ACC112 (cell line): ENCODE measurements around the gene PREX1.

Experiments
- H2AFZ ChIP-seq: fragments of 200-600 bp; sonication (generic); one replicate; pipeline ENCODE4 v1.6.0; 2017; ENCODE audit warnings: antibody characterized with exemption, low read length; ENCODE audit not compliant: unreplicated experiment
- H3K27ac ChIP-seq: fragments of 200-600 bp; sonication (generic); 2 replicates; pipeline ENCODE4 v1.5.1; 2014; ENCODE audit warnings: low read depth, mild to moderate bottlenecking, antibody characterized with exemption, low read length, moderate library complexity
- H3K27me3 ChIP-seq: fragments of 200-600 bp; sonication (generic); 2 replicates; pipeline ENCODE4 v1.6.1; 2014; ENCODE audit warnings: mild to moderate bottlenecking, antibody characterized with exemption, low read length, moderate library complexity, mixed read lengths; ENCODE audit not compliant: insufficient read depth
- H3K36me3 ChIP-seq: fragments of 200-600 bp; sonication (generic); 2 replicates; pipeline ENCODE4 v1.6.1; 2016; ENCODE audit warnings: mild to moderate bottlenecking, antibody characterized with exemption, low read length, moderate library complexity, mixed read lengths; ENCODE audit not compliant: insufficient read depth
- H3K4me1 ChIP-seq: fragments of 200-600 bp; sonication (generic); one replicate; pipeline ENCODE4 v1.6.1; 2016; ENCODE audit warnings: low read length, mixed read lengths; ENCODE audit not compliant: insufficient read depth, unreplicated experiment, control insufficient read depth
- H3K4me3 ChIP-seq: fragments of 200-600 bp; sonication (generic); 2 replicates; pipeline ENCODE4 v1.5.1; 2014; ENCODE audit warnings: mild to moderate bottlenecking, low read depth, low read length
- H3K79me2 ChIP-seq: fragments of 200-600 bp; sonication (generic); one replicate; pipeline ENCODE4 v1.6.0; 2016; ENCODE audit warnings: low read length; ENCODE audit not compliant: control insufficient read depth, unreplicated experiment, insufficient read depth

The PREX1 gene

DNA sequence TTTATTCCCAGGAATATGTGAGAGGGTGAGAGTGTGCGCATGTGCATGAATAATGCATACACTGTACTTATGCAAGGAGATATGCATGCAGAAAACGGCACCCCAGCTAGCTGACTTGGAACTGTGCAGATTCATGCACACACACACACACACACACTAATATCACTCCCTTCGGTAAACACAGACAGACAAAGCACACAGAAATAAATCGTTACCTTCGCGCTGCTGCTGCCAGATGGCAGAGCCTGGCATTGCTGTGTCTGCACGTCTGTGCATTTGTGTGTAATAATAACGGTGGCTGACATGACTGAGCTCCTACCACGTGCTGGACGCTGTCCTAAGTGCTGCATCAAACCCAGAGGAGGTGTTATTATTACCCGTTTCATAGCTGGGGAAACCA, 36.8 kb downstream of the PREX1 start:
- Histone ChIP-seq H3K79me2 (peaks cover 3% of the 10 kb centered on the region), H3K36me3 (no peaks in the 10 kb centered on the region), H3K4me1 (peaks cover 30% of the 10 kb centered on the region), H3K27me3 (0 out of 2 replicates have a peak, but pooled peaks cover 4% of the 10 kb centered on the region), H2AFZ (no peak overlapping the region), H3K4me3 (peak overlapping the region; percentile 38; the same call in 1 of the 2 replicates), H3K27ac (no peak overlapping the region)

DNA sequence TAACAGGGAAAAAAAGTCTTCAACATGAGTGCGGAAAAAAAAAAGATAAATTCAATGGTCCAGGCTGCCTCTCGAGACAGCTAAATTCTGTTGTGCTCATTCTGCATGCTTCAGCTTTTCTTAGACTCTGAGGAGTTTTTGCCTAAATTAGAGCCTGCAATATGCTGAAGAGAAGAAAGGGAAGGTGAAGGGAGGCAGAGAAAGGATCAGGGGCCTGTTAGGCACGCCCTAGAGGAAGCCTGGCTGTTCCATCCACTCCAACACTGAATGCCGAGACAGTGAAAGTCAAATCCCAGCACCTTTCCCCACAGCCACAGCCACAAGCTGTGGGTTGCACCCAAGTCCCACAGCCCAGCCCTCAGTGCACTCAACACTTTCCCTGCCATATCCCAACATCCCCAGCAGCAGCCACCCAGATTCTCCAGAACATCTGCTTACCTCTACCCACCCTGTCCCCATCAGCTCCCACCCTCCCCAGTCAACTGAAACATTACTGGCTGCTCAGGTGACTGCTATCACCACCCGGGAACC, 37.3 kb downstream of the PREX1 start:
- H3K79me2 ChIP-seq, result peaks cover 3% of the 10 kb centered on the region

DNA sequence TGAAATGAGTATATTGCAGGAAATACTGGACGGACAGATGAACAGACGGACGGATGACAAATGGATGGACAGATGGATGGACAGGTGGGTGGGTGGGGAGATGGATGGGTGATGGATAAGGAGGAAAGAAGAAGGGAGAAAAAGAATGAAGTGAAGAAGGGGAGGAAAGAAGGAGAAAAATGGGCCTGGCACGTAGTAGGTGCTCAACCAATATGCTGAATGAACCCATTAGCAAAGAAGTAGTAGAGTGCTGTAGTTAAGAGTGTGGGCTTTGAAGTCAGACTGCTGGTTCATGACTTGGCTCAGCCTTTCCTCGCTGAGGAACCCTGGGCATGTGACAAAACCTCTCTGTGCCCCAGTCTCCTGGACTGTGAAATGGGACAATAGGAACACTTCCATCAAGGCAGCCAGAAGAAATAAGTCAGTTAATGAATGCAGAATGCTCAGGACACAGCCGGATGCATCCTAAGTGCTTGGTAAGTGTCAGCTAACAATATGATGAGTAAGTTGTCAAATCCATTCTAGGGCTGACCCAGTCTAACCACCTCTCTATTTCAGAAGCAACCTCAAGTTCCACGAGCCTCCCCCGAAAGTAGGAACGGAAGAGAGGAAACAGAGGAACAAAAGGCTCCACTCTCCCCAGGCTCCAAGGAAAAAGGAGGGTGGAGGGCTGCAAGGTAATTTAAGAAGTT, 37.9 kb downstream of the PREX1 start:
- Histone ChIP-seq H3K27me3 (0 out of 2 replicates have a peak, but pooled peaks cover 4% of the 10 kb centered on the region), H3K27ac (no peak overlapping the region)

More for the DNA sequence above, 37.3 kb downstream of the PREX1 start:
- Histone ChIP-seq H3K36me3 (no peaks in the 10 kb centered on the region), H3K27me3 (0 out of 2 replicates have a peak, but pooled peaks cover 4% of the 10 kb centered on the region), H2AFZ (no peak overlapping the region), H3K4me1 (peaks cover 30% of the 10 kb centered on the region), H3K4me3 (no peak overlapping the region), H3K27ac (no peak overlapping the region)

DNA sequence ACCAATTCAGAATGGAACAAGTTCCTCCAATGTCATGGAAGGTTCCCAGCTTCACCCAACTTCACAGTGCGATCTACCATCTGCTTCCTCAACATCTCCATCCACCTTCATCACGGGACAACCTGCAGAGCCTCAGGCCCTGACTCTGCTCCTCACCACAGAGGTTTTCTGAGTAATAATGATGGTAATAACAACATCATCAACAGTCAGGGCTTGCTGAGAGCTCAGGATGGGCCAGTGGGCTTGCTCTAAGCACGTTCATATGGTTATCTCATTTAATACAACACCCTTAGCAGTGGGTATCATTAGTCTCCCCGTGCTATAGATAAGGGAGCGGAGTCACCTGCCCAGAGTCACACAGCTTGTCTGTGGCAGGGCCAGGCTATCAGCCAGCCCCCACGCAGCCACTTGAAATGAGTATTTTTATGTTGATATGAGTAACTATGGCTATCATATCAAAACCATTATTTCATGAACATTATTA, 38.6 kb downstream of the PREX1 start:
- H2AFZ ChIP-seq, result no peak overlapping the region
- 0 out of 2 replicates have a peak, but pooled peaks cover 4% of the 10 kb centered on the region for H3K27me3 ChIP-seq
- no peak overlapping the region for H3K27ac ChIP-seq
- H3K4me3 ChIP-seq, result no peak overlapping the region
- peaks cover 29% of the 10 kb centered on the region for H3K4me1 ChIP-seq
- H3K79me2 ChIP-seq, result peaks cover 3% of the 10 kb centered on the region
- no peaks in the 10 kb centered on the region for H3K36me3 ChIP-seq

More for the DNA sequence above, 37.9 kb downstream of the PREX1 start:
- no peak overlapping the region for H3K4me3 ChIP-seq
- H3K36me3 ChIP-seq, result no peaks in the 10 kb centered on the region
- peaks cover 3% of the 10 kb centered on the region for H3K79me2 ChIP-seq
- H2AFZ ChIP-seq, result no peak overlapping the region
- peaks cover 30% of the 10 kb centered on the region for H3K4me1 ChIP-seq

DNA sequence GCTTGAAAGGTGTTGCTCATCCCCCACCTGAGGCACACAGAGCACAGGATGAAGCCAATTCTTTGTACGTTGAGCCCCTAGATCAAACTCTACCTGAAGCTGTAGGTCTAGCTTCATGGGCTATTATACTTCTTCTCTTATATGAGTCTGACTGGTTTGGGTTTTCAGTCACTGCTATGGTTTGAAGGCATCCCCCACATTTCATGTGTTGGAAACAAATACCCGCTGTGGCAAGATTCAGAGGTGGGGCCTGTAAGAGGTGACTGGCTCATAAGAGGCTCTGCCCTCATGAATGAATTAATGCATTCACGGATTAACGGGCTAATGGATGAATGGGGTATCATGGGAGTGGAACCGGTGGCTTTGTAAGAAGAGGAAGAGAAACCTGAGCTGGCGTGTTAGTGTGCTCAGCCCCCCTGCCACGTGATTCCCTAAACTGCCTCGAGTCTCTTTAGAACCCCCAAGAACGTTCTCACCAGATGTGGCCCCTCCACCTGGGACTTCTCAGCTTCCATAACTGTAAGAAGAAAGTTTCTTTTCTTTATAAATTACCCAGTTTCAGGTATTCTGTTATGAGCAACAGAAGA, 39.2 kb downstream of the PREX1 start:
- Histone ChIP-seq H3K27me3 (0 out of 2 replicates have a peak, but pooled peaks cover 4% of the 10 kb centered on the region), H3K27ac (no peak overlapping the region), H3K36me3 (no peaks in the 10 kb centered on the region), H3K79me2 (peaks cover 3% of the 10 kb centered on the region), H3K4me3 (no peak overlapping the region), H3K4me1 (peaks cover 24% of the 10 kb centered on the region), H2AFZ (no peak overlapping the region)

DNA sequence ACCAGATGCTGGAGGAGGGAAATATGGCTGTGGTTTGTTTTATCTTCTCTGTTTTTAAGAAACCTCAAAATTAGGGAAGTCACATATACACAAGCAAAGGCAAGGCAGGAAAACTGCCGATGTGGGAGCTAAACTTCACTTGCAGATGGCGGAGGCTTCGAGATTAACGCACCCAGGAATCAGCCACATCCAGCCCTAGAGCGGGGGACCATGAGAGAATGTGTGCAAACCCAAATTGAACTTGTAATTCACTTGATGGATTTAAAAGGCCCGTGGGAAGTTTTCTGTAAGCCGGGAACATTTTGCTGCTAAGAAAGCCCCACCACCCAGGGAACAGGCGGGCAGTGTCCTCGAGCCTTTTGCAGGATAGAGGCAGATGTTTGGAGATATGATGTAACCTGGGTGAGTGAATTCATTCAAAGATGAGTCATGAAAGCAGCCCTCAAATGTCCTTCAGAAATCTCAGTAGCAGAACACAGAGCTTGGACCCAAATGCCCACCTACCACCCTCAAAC, 39.9 kb downstream of the PREX1 start:
- Histone ChIP-seq H3K36me3 (no peaks in the 10 kb centered on the region), H3K27me3 (0 out of 2 replicates have a peak, but pooled peaks cover 4% of the 10 kb centered on the region), H3K4me3 (no peak overlapping the region), H3K4me1 (peaks cover 24% of the 10 kb centered on the region), H2AFZ (no peak overlapping the region), H3K27ac (no peak overlapping the region), H3K79me2 (peaks cover 3% of the 10 kb centered on the region)

DNA sequence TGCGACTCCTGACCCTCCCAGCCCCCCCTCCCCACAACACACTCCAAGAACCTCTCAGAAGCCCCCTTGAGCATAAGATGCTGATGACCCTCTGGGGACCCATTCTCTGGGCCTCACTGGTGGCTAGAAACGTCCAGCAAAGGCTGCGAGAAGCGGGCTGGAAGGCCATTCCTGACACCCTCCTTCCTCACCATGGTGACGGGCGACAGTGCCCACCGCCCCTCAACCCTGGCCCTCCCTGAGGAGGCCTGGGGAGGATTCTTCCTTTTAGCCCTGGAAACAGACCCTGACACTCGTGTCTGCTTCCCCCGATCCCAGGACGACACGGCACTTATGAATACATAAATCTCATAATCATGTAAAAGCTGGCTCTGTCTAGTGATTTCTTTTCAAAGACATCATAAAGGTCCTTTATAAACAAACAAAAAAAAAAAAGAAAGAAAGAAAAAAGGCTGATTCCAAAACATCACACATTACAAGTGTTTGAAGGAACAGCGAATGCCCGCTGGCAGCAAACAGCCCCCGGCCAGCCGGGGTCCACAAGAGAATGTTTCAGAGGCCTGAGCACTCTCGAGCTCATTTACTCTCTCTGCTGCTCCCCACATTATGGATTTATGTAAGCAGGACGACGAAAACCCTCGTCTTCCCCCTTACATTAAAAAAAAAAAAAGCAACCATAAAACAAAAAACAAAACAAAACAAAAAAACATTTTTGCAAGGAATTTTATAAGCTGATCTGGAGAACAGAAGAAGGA, 40.7 kb downstream of the PREX1 start:
- Histone ChIP-seq H3K4me3 (no peak overlapping the region), H3K4me1 (peaks cover 24% of the 10 kb centered on the region), H3K36me3 (no peaks in the 10 kb centered on the region)

DNA sequence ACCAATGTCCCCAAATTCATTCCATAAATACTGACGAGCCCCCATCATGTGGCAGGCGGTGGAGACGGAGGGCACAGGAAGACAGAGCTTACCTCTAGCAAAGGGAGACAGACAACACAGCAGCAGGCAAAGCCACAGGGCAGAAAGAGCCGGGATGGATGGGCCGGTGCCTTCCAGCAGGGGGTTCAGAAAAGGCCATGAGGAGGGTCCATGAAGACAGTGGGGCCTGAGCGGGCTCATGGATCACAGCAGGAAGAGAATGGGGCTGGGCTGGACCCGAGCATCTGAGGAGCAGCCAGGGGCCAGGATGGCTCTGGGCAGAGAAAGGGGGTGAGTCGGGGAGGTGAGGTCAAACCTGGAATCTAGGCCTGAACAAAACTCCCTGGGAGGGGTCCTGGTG, 42.0 kb downstream of the PREX1 start:
- Histone ChIP-seq H3K4me3 (no peak overlapping the region), H3K4me1 (peaks cover 12% of the 10 kb centered on the region), H3K27ac (no peak overlapping the region), H3K79me2 (no peaks in the 10 kb centered on the region), H2AFZ (no peak overlapping the region), H3K27me3 (0 out of 2 replicates have a peak, but pooled peaks cover 4% of the 10 kb centered on the region), H3K36me3 (no peaks in the 10 kb centered on the region)

More for the DNA sequence above, 40.7 kb downstream of the PREX1 start:
- H2AFZ ChIP-seq, result no peak overlapping the region
- H3K79me2 ChIP-seq, result peaks cover 3% of the 10 kb centered on the region
- H3K27ac ChIP-seq, result no peak overlapping the region
- 0 out of 2 replicates have a peak, but pooled peaks cover 4% of the 10 kb centered on the region for H3K27me3 ChIP-seq

DNA sequence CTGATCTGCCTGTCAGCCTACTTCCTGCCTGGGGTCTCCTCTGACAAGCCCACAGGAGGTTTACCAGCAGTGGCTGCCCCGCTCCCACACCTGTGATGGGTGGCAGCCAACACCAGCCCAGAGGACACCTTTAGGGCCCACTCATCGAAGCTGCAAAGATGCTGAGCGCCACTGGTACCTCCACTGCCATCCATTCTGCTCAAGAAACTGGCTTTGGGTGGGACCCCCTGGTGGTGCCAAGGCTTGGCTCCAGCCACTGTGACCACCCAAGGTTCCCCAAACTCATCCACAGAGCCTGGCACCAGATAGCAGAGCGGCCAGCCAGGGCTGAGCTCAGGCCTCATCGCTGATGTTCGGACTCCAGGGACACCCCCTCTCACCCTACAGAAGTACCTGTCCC, 42.5 kb downstream of the PREX1 start:
- Histone ChIP-seq H3K27me3 (0 out of 2 replicates have a peak, but pooled peaks cover 4% of the 10 kb centered on the region), H3K4me3 (no peak overlapping the region), H3K4me1 (peaks cover 11% of the 10 kb centered on the region), H3K79me2 (no peaks in the 10 kb centered on the region), H3K27ac (no peak overlapping the region), H2AFZ (no peak overlapping the region), H3K36me3 (no peaks in the 10 kb centered on the region)

DNA sequence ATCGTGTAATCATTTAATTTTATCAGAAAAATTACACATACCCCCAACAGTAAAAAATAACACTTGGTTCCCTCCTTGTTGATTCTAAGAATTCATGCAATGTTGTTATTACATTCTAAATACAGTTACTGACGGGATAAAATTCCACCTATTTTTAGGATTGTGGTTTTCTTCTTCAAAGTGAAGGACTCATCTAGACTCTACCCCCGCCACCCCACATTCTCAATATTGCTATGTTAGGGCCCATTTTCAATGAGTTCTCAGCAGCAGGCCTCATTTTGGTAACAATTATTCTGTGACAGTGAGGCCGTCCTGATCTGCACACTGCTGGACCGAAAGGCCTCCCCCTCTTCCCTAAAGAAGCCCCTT, 43.5 kb downstream of the PREX1 start:
- no peak overlapping the region for H2AFZ ChIP-seq
- H3K36me3 ChIP-seq, result no peaks in the 10 kb centered on the region
- no peak overlapping the region for H3K4me3 ChIP-seq
- no peaks in the 10 kb centered on the region for H3K79me2 ChIP-seq
- H3K27me3 ChIP-seq, result 0 out of 2 replicates have a peak, but pooled peaks cover 3% of the 10 kb centered on the region
- peaks cover 11% of the 10 kb centered on the region for H3K4me1 ChIP-seq
- no peak overlapping the region for H3K27ac ChIP-seq
